ENCODE results near the gene GNG10.
A peak's percentile ranks its signal among the peaks of the same experiment; 100 is the strongest.
"Not testable (repeated sequence)": the region's sequence is repeated elsewhere in the genome, so short reads cannot be mapped to it uniquely, and the experiment has no call there.

Gene GNG10

GRCh38 chr9:111661150-111661801, at the start of gene GNG10:
GNG10 (plus strand) TSS chr9:111661605; CDS start chr9:111661635, 30 bp downstream.
- DNase-seq, result peak; percentile 50

GRCh38 chr9:111613436-111614040, 47.9 kb upstream of the GNG10 start:
- no peak for DNase-seq

GRCh38 chr9:111615928-111616327, 45.5 kb upstream of the GNG10 start:
- no peak for DNase-seq

- not testable (repeated sequence) for DNase-seq
These were observed 44.1 kb upstream of the GNG10 start for GRCh38 chr9:111617349-111617748.

GRCh38 chr9:111621895-111622480, 39.4 kb upstream of the GNG10 start:
- peak; percentile 21 for DNase-seq

- no peak for DNase-seq
These were observed 38.8 kb upstream of the GNG10 start for GRCh38 chr9:111622626-111623025.

GRCh38 chr9:111627260-111627963, 34.0 kb upstream of the GNG10 start:
- DNase-seq, result no peak

- no peak for DNase-seq
These were observed 33.0 kb upstream of the GNG10 start for GRCh38 chr9:111628411-111628810.

GRCh38 chr9:111630182-111630963, 31.0 kb upstream of the GNG10 start:
- DNase-seq, result no peak

- DNase-seq, result no peak
These were observed 30.5 kb upstream of the GNG10 start for GRCh38 chr9:111630964-111631213.

- peak; percentile 91 for DNase-seq
These were observed 30.0 kb upstream of the GNG10 start, which contains the start of gene DNAJC25 for GRCh38 chr9:111631214-111631971. DNAJC25 (plus strand) TSS chr9:111631334; CDS start chr9:111631408, 74 bp downstream.

GRCh38 chr9:111632060-111632459, 29.3 kb upstream of the GNG10 start:
- no peak for DNase-seq

GRCh38 chr9:111632695-111633388, 28.6 kb upstream of the GNG10 start:
- DNase-seq, result no peak

- DNase-seq, result no peak
These were observed 28.0 kb upstream of the GNG10 start for GRCh38 chr9:111633389-111633736.

GRCh38 chr9:111634860-111635259, 26.5 kb upstream of the GNG10 start:
- DNase-seq, result no peak

GRCh38 chr9:111637421-111637950, 23.9 kb upstream of the GNG10 start:
- no peak for DNase-seq

GRCh38 chr9:111644195-111644772, 17.1 kb upstream of the GNG10 start:
- DNase-seq, result no peak

GRCh38 chr9:111645806-111646205, 15.6 kb upstream of the GNG10 start:
- no peak for DNase-seq

GRCh38 chr9:111646417-111646816, 15.0 kb upstream of the GNG10 start:
- DNase-seq, result no peak

GRCh38 chr9:111648066-111648465, 13.3 kb upstream of the GNG10 start:
- no peak for DNase-seq

- DNase-seq, result no peak
These were observed 12.4 kb upstream of the GNG10 start for GRCh38 chr9:111649016-111649415.

All from activated T-cell treated with anti-CD3 and anti-CD28 coated beads for 4 hours (primary cell).